MM.1S (cell line): ENCODE measurements around the gene ATE1.

ENCODE experiments used
- DNase-seq: peaks from one replicate; pipeline ENCODE4 v3.0.0-alpha.2; 2015
- H2AFZ ChIP-seq: fragments of 300-600 bp; sonication (generic); 2 replicates; pipeline ENCODE4 v1.6.0; 2016; ENCODE audit warnings: antibody characterized with exemption, low read length
- H3F3A ChIP-seq: fragments of 300-600 bp; sonication (generic); 2 replicates; pipeline ENCODE4 v1.6.1; 2016; ENCODE audit warnings: mild to moderate bottlenecking, antibody characterized with exemption, low read length, moderate library complexity, mixed read lengths; ENCODE audit not compliant: insufficient read depth
- H3K27ac ChIP-seq: fragments of 300-600 bp; sonication (generic); 2 replicates; pipeline ENCODE4 v1.5.1; 2016; ENCODE audit warnings: mild to moderate bottlenecking, low read length
- H3K27me3 ChIP-seq: fragments of 300-600 bp; sonication (generic); replicated peaks from 2 replicates; pipeline ENCODE4 v1.6.0; 2016; ENCODE audit warnings: low read length; ENCODE audit not compliant: insufficient read depth
- H3K36me3 ChIP-seq: fragments of 300-600 bp; sonication (generic); replicated peaks from 2 replicates; pipeline ENCODE4 v1.6.1; 2016; ENCODE audit warnings: mild to moderate bottlenecking, low read length, mixed read lengths; ENCODE audit not compliant: insufficient read depth
- H3K4me1 ChIP-seq: fragments of 300-600 bp; sonication (generic); 2 replicates; pipeline ENCODE4 v1.6.1; 2016; ENCODE audit warnings: low read length, mixed read lengths
- H3K4me2 ChIP-seq: fragments of 300-600 bp; sonication (generic); 2 replicates; pipeline ENCODE4 v1.6.0; 2016; ENCODE audit warnings: low read depth, low read length
- H3K4me3 ChIP-seq: fragments of 300-600 bp; sonication (generic); 2 replicates; pipeline ENCODE4 v1.5.1; 2016; ENCODE audit warnings: low read length, mixed read lengths
- H3K79me2 ChIP-seq: fragments of 300-600 bp; sonication (generic); 2 replicates; pipeline ENCODE4 v1.6.1; 2016; ENCODE audit warnings: mixed run types, low read length, mixed read lengths
- H3K9ac ChIP-seq: fragments of 300-600 bp; sonication (generic); 2 replicates; pipeline ENCODE4 v1.6.1; 2016; ENCODE audit warnings: low read length, mixed read lengths
- H3K9me2 ChIP-seq: fragments of 300-600 bp; sonication (generic); replicated peaks from 2 replicates; pipeline ENCODE4 v1.6.1; 2016; ENCODE audit warnings: mild to moderate bottlenecking, low read length, mixed read lengths; ENCODE audit not compliant: insufficient read depth
- H3K9me3 ChIP-seq: fragments of 300-600 bp; sonication (generic); replicated peaks from 2 replicates; pipeline ENCODE4 v1.6.1; 2016; ENCODE audit warnings: mild to moderate bottlenecking, low read length, mixed read lengths; ENCODE audit not compliant: insufficient read depth
- H4K20me1 ChIP-seq: fragments of 300-600 bp; sonication (generic); 2 replicates; pipeline ENCODE4 v1.6.1; 2016; ENCODE audit warnings: mild to moderate bottlenecking, low read length, moderate library complexity, mixed read lengths; ENCODE audit not compliant: insufficient read depth
- CTCF ChIP-seq: fragments of 300-600 bp; sonication (generic); IDR thresholded peaks from 2 replicates; pipeline ENCODE4 v1.5.1; 2016; ENCODE audit warnings: antibody characterized with exemption, low read length, mixed read lengths
- EZH2 ChIP-seq: fragments of 300-600 bp; sonication (generic); optimal IDR thresholded peaks from 2 replicates; pipeline ENCODE3; 2017; ENCODE audit warnings: low read depth, mild to moderate bottlenecking, antibody characterized with exemption, low read length, mixed read lengths
- EZH2phosphoT487 ChIP-seq: fragments of 300-600 bp; sonication (generic); IDR thresholded peaks from 2 replicates; pipeline ENCODE4 v1.6.1; 2018; ENCODE audit warnings: antibody characterized with exemption, low read length

ATE1 gene

GRCh38 chr10:121694327-121694965 lies 233.4 kb downstream of the ATE1 start:
- TF ChIP-seq EZH2: no peak
- TF ChIP-seq CTCF: no peak
- TF ChIP-seq EZH2phosphoT487: no peak
- H3K9ac ChIP-seq: no peak overlapping the region
- H3K4me3 ChIP-seq: no peak overlapping the region
- no peak overlapping the region for H3K4me2 ChIP-seq
- H3K9me2 ChIP-seq: no peaks in the 10 kb centered on the region
- no peaks in the 10 kb centered on the region for H3K4me1 ChIP-seq
- H3K27ac ChIP-seq: no peak overlapping the region
- no peaks in the 10 kb centered on the region for H3K36me3 ChIP-seq
- H4K20me1 ChIP-seq: no peaks in the 10 kb centered on the region
- DNase-seq: no peak
- H3K9me3 ChIP-seq: no peaks in the 10 kb centered on the region
- H2AFZ ChIP-seq: no peak overlapping the region
- no peaks in the 10 kb centered on the region for H3F3A ChIP-seq
- no peaks in the 10 kb centered on the region for H3K79me2 ChIP-seq
- no peaks in the 10 kb centered on the region for H3K27me3 ChIP-seq

- Histone ChIP-seq H4K20me1 (no peaks in the 10 kb centered on the region), H3K4me1 (no peaks in the 10 kb centered on the region), H3K27me3 (no peaks in the 10 kb centered on the region), H3K9me3 (no peaks in the 10 kb centered on the region), H3K9me2 (no peaks in the 10 kb centered on the region), H2AFZ (no peak overlapping the region), H3K27ac (no peak overlapping the region), H3K9ac (no peak overlapping the region), H3F3A (no peaks in the 10 kb centered on the region), H3K79me2 (no peaks in the 10 kb centered on the region), H3K4me2 (no peak overlapping the region), H3K4me3 (no peak overlapping the region), H3K36me3 (no peaks in the 10 kb centered on the region)
- no peak for DNase-seq
- TF ChIP-seq EZH2 (no peak), CTCF (no peak), EZH2phosphoT487 (no peak)
These were observed 235.2 kb downstream of the ATE1 start for GRCh38 chr10:121692626-121693025.

- no peak overlapping the region for H3K9ac ChIP-seq
- H3K27me3 ChIP-seq: no peaks in the 10 kb centered on the region
- H3K36me3 ChIP-seq: no peaks in the 10 kb centered on the region
- no peak for DNase-seq
- no peak overlapping the region for H3K4me3 ChIP-seq
- H3F3A ChIP-seq: no peaks in the 10 kb centered on the region
- no peaks in the 10 kb centered on the region for H3K9me3 ChIP-seq
- no peaks in the 10 kb centered on the region for H3K79me2 ChIP-seq
- TF ChIP-seq EZH2 (no peak), CTCF (no peak), EZH2phosphoT487 (no peak)
- no peak overlapping the region for H3K27ac ChIP-seq
- no peak overlapping the region for H2AFZ ChIP-seq
- H3K4me2 ChIP-seq: no peak overlapping the region
- H3K9me2 ChIP-seq: no peaks in the 10 kb centered on the region
- no peaks in the 10 kb centered on the region for H3K4me1 ChIP-seq
- no peaks in the 10 kb centered on the region for H4K20me1 ChIP-seq
These were observed 236.9 kb downstream of the ATE1 start for GRCh38 chr10:121690970-121691369.
